SK-N-SH (cell line): ENCODE data around the gene LARGE1. TPM values are rescaled to one million over a fixed set of nuclear protein-coding genes. Genes with fewer than 3 reads are reported as not detected.

Source experiments
- CTCF ChIA-PET: fragments of 300-600, 350-600 bp; formaldehyde crosslinking; extraction: SDS; loops from one replicate; lab custom pipeline; 2021; lab: Yijun Ruan, JAX
- POLR2A ChIA-PET: fragments of 350-600 bp; sonication (Branson Sonifier 250); formaldehyde crosslinking; extraction: SDS; loops from one replicate; lab custom pipeline; 2020; ENCODE audit warnings: antibody characterized with exemption, inconsistent platforms; lab: Yijun Ruan, JAX
- DNase-seq: peaks from one replicate; pipeline ENCODE4 v3.0.0; 2012
- H2AFZ ChIP-seq: fragments of 200-600 bp; sonication (generic); 2 replicates; pipeline ENCODE4 v1.8.1; 2016; ENCODE audit warnings: antibody characterized with exemption, mild to moderate bottlenecking, low read depth
- H3F3A ChIP-seq: fragments of 200-600 bp; sonication (generic); replicated peaks from 2 replicates; pipeline ENCODE3; 2016; ENCODE audit warnings: antibody characterized with exemption, mild to moderate bottlenecking; ENCODE audit not compliant: insufficient read depth
- H3K27ac ChIP-seq, 2 experiments: fragments of 200-500 bp in 1 of 2; fragments of 200-600 bp in 1 of 2; sonication (Bioruptor generic) in 1 of 2; sonication (generic), shearing (Covaris generic) in 1 of 2; 2 replicates each; pipeline versions ENCODE4 v1.5.1 to v1.6.1; 2014 to 2016; ENCODE audit warnings: low read depth in 2 of 2, inconsistent platforms in 1 of 2, low read length in 1 of 2, mild to moderate bottlenecking in 1 of 2, mixed read lengths in 1 of 2
- H3K27me3 ChIP-seq: fragments of 200-600 bp; sonication (generic), shearing (Covaris generic); 2 replicates; pipeline ENCODE4 v1.6.1; 2016; ENCODE audit warnings: mixed run types; ENCODE audit not compliant: insufficient read depth
- H3K36me3 ChIP-seq, 2 experiments: fragments of 200-500 bp in 1 of 2; fragments of 200-600 bp in 1 of 2; sonication (Bioruptor generic) in 1 of 2; sonication (generic) in 1 of 2; replicated peaks in 1 of 2; 2 replicates each; pipeline versions ENCODE3 to v1.5.1; 2014 to 2016; ENCODE audit warnings: low read length in 1 of 2, mild to moderate bottlenecking in 1 of 2; ENCODE audit not compliant: insufficient read depth in 2 of 2, control insufficient read depth in 1 of 2
- H3K4me1 ChIP-seq, 2 experiments: fragments of 200-500 bp in 1 of 2; fragments of 200-600 bp in 1 of 2; sonication (Bioruptor generic) in 1 of 2; sonication (generic), shearing (Covaris generic) in 1 of 2; 2 replicates each; pipeline versions ENCODE4 v1.5.1 to v1.6.1; 2014 to 2016; ENCODE audit warnings: low read depth in 1 of 2, low read length in 1 of 2, mixed run types in 1 of 2; ENCODE audit not compliant: insufficient read depth in 2 of 2, control insufficient read depth in 1 of 2
- H3K4me2 ChIP-seq: fragments of 200-600 bp; sonication (generic), shearing (Covaris generic); 2 replicates; pipeline ENCODE4 v1.6.1; 2017; ENCODE audit warnings: mixed run types
- H3K4me3 ChIP-seq, 2 experiments: fragments of 200-500 bp in 1 of 2; fragments of 200-600 bp in 1 of 2; sonication (Bioruptor generic) in 1 of 2; sonication (generic), shearing (Covaris generic) in 1 of 2; 2 replicates each; pipeline versions ENCODE4 v1.5.1 to v1.8.1; 2014 to 2016; ENCODE audit warnings: low read depth in 2 of 2, inconsistent platforms in 1 of 2, low read length in 1 of 2, mild to moderate bottlenecking in 1 of 2, mixed read lengths in 1 of 2, moderate library complexity in 1 of 2
- H3K79me2 ChIP-seq: fragments of 200-600 bp; sonication (generic); 2 replicates; pipeline ENCODE4 v1.8.1; 2017; ENCODE audit warnings: mild to moderate bottlenecking; ENCODE audit not compliant: insufficient read depth
- H3K9ac ChIP-seq: fragments of 200-600 bp; sonication (generic); 2 replicates; pipeline ENCODE4 v1.6.1; 2017; ENCODE audit warnings: mixed run types
- H3K9me2 ChIP-seq: fragments of 200-600 bp; sonication (generic); 2 replicates; pipeline ENCODE4 v1.6.1; 2017; ENCODE audit warnings: mixed run types
- H3K9me3 ChIP-seq: fragments of 200-600 bp; sonication (generic); 2 replicates; pipeline ENCODE4 v1.6.1; 2017; ENCODE audit warnings: mixed run types, mild to moderate bottlenecking, moderate library complexity
- H4K20me1 ChIP-seq: fragments of 200-600 bp; sonication (generic); 2 replicates; pipeline ENCODE4 v1.6.1; 2017; ENCODE audit warnings: mild to moderate bottlenecking, mixed run types; ENCODE audit not compliant: insufficient read depth
- CTCF ChIP-seq: fragments of 200-600 bp; sonication (generic); IDR thresholded peaks from 2 replicates; pipeline ENCODE4 v1.6.1; 2017; ENCODE audit warnings: antibody characterized with exemption, mild to moderate bottlenecking, moderate library complexity
- ELF1 ChIP-seq: IDR thresholded peaks from 2 replicates; pipeline ENCODE4 v1.4.0; 2012
- EP300 ChIP-seq, 2 experiments: IDR thresholded peaks; 2 replicates each; pipeline versions ENCODE4 v1.4.0 to v1.6.1; 2012; ENCODE audit warnings: borderline replicate concordance in 1 of 2, low read depth in 1 of 2, low read length in 1 of 2
- EZH2phosphoT487 ChIP-seq: fragments of 200-600 bp; sonication (generic); IDR thresholded peaks from 2 replicates; pipeline ENCODE4 v1.6.1; 2017; ENCODE audit warnings: low read depth, mixed run types, mild to moderate bottlenecking, antibody characterized with exemption, moderate library complexity, borderline replicate concordance
- FOSL2 ChIP-seq: IDR thresholded peaks from 2 replicates; pipeline ENCODE4 v1.4.0; 2012; ENCODE audit warnings: low read depth, mild to moderate bottlenecking, moderate library complexity, borderline replicate concordance
- FOXM1 ChIP-seq: IDR thresholded peaks from 2 replicates; pipeline ENCODE4 v1.4.0; 2012; ENCODE audit warnings: low read depth, mild to moderate bottlenecking
- GABPA ChIP-seq: IDR thresholded peaks from 2 replicates; pipeline ENCODE4 v1.4.0; 2012; ENCODE audit warnings: low read depth, mild to moderate bottlenecking
- GATA2 ChIP-seq: sonication (generic); formaldehyde crosslinking; IDR thresholded peaks from 2 replicates; pipeline ENCODE4 v1.5.0; 2020; ENCODE audit warnings: mild to moderate bottlenecking, missing genetic modification reagents
- JUND ChIP-seq: IDR thresholded peaks from 2 replicates; pipeline ENCODE4 v1.4.0; 2012
- MXI1 ChIP-seq: IDR thresholded peaks from 2 replicates; pipeline ENCODE4 v1.6.1; 2012; ENCODE audit warnings: mild to moderate bottlenecking, low read depth, low read length, improper control_type of control experiment
- NFIC ChIP-seq: IDR thresholded peaks from 2 replicates; pipeline ENCODE4 v1.4.0; 2012; ENCODE audit warnings: borderline replicate concordance
- RCOR1 ChIP-seq: fragments of 150-350 bp; IDR thresholded peaks from 2 replicates; pipeline ENCODE4 v1.6.1; 2017; ENCODE audit warnings: antibody characterized with exemption, low read length
- RXRA ChIP-seq: IDR thresholded peaks from 2 replicates; pipeline ENCODE4 v1.4.0; 2012; ENCODE audit warnings: low read depth, mild to moderate bottlenecking, borderline replicate concordance
- SIN3A ChIP-seq: IDR thresholded peaks from 2 replicates; pipeline ENCODE4 v1.6.1; 2012; ENCODE audit warnings: low read depth, mild to moderate bottlenecking, low read length, moderate library complexity, borderline replicate concordance
- SMC3 ChIP-seq: IDR thresholded peaks from 2 replicates; pipeline ENCODE4 v1.6.1; 2012; ENCODE audit warnings: low read depth, low read length, improper control_type of control experiment
- TAF1 ChIP-seq: IDR thresholded peaks from 2 replicates; pipeline ENCODE4 v1.6.1; 2012; ENCODE audit warnings: low read depth, mild to moderate bottlenecking, low read length, moderate library complexity, borderline replicate concordance
- TCF12 ChIP-seq: IDR thresholded peaks from 2 replicates; pipeline ENCODE4 v1.4.0; 2012
- TEAD4 ChIP-seq: IDR thresholded peaks from 2 replicates; pipeline ENCODE4 v1.4.0; 2012; ENCODE audit warnings: mild to moderate bottlenecking, borderline replicate concordance; ENCODE audit not compliant: insufficient read depth
- YY1 ChIP-seq: IDR thresholded peaks from 2 replicates; pipeline ENCODE4 v1.4.0; 2012; ENCODE audit warnings: low read depth, mild to moderate bottlenecking
- WGBS: methylation state at CpG from one replicate; pipeline ENCODE4 v1.1.6; 2017; ENCODE audit warnings: low lambda C conversion rate; 5-methylcytosine and 5-hydroxymethylcytosine counted together
- polyA plus RNA-seq, 3 experiments: library from polyadenylated mRNA; depleted of rRNA; stranded (reverse); fragments of >200 nt; gene quantifications; 2 replicates each; pipeline ENCODE4 v1.2.3, GENCODE V29; 2012
- TF ChIP-seq, protein P1 (sequence below): IDR thresholded peaks from 2 replicates; pipeline ENCODE4 v1.4.0; 2012; ENCODE audit warnings: low read depth
- TF ChIP-seq, protein P2 (sequence below): fragments of 150-350 bp; IDR thresholded peaks from 2 replicates; pipeline ENCODE4 v1.6.1; 2017; ENCODE audit warnings: antibody characterized with exemption, low read length, low read depth, borderline replicate concordance

The LARGE1 gene
- polyA plus RNA-seq, 1 of the 3 experiments (the other 2 are of a cell fraction) = 1.1 TPM

GRCh38 chr22:33796494-33796893, 123.8 kb downstream of the LARGE1 start:
- no peaks in the 10 kb centered on the region for H3K4me1 ChIP-seq
- no peak for DNase-seq
- H3K4me3 ChIP-seq = no peak overlapping the region
- H3K79me2 ChIP-seq = no peaks in the 10 kb centered on the region
- 59% methylated on average over 5 of the region's 5 CpGs for WGBS
- no peak overlapping the region for H3K4me2 ChIP-seq
- no peak overlapping the region for H2AFZ ChIP-seq
- no peak overlapping the region for H3K27ac ChIP-seq
- TF ChIP-seq, protein P1, sequence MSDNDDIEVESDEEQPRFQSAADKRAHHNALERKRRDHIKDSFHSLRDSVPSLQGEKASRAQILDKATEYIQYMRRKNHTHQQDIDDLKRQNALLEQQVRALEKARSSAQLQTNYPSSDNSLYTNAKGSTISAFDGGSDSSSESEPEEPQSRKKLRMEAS = no peak
- TF ChIP-seq SMC3 (no peak), JUND (no peak), SIN3A (no peak)
- POLR2A ChIA-PET = no interaction called here
- H3K9me3 ChIP-seq = no peaks in the 10 kb centered on the region; the same call in 1 of the 2 replicates
- no peak overlapping the region for H3K9ac ChIP-seq
- CTCF ChIA-PET = no interaction called here
- no peaks in the 10 kb centered on the region for H3K27me3 ChIP-seq
- H3K36me3 ChIP-seq = no peaks in the 10 kb centered on the region
- H3K9me2 ChIP-seq = no peaks in the 10 kb centered on the region
- H4K20me1 ChIP-seq = no peaks in the 10 kb centered on the region
- H3F3A ChIP-seq = no peaks in the 10 kb centered on the region

- Histone ChIP-seq H3F3A (no peaks in the 10 kb centered on the region), H3K4me3 (no peak overlapping the region), H2AFZ (no peak overlapping the region), H3K27me3 (no peaks in the 10 kb centered on the region), H3K79me2 (no peaks in the 10 kb centered on the region), H3K4me1 (no peaks in the 10 kb centered on the region), H3K9me2 (no peaks in the 10 kb centered on the region), H3K27ac (no peak overlapping the region), H3K36me3 (no peaks in the 10 kb centered on the region), H3K4me2 (no peak overlapping the region), H3K9me3 (no peaks in the 10 kb centered on the region; the same call in 1 of the 2 replicates), H4K20me1 (no peaks in the 10 kb centered on the region), H3K9ac (no peak overlapping the region)
- DNase-seq = no peak
- ChIA-PET POLR2A (no interaction called here), CTCF (no interaction called here)
- no peak for TF ChIP-seq FOXM1
- TF ChIP-seq TAF1 = no peak
- no peak for TF ChIP-seq EZH2phosphoT487
- no peak for TF ChIP-seq TCF12
- TF ChIP-seq RCOR1 = no peak
- TF ChIP-seq MXI1 = no peak
- no peak for TF ChIP-seq TEAD4
- TF ChIP-seq GABPA = no peak
- no peak for TF ChIP-seq YY1
- WGBS = 67% methylated on average over 3 of the region's 3 CpGs
Measured at GRCh38 chr22:33793475-33793874, 126.8 kb downstream of the LARGE1 start.

GRCh38 chr22:33792832-33793231, 127.4 kb downstream of the LARGE1 start:
- Histone ChIP-seq H3K9me3 (no peaks in the 10 kb centered on the region; the same call in 1 of the 2 replicates), H3K9me2 (no peaks in the 10 kb centered on the region), H4K20me1 (no peaks in the 10 kb centered on the region), H3F3A (no peaks in the 10 kb centered on the region), H3K4me1 (no peaks in the 10 kb centered on the region), H3K9ac (no peak overlapping the region), H3K27me3 (no peaks in the 10 kb centered on the region), H3K27ac (no peak overlapping the region), H3K36me3 (no peaks in the 10 kb centered on the region), H3K79me2 (no peaks in the 10 kb centered on the region), H3K4me3 (no peak overlapping the region), H2AFZ (no peak overlapping the region), H3K4me2 (no peak overlapping the region)
- POLR2A ChIA-PET = no interaction called here
- 64% methylated on average over 7 of the region's 7 CpGs for WGBS
- CTCF ChIA-PET = no interaction called here
- DNase-seq = no peak
- TF ChIP-seq, protein P1 = no peak
- TF ChIP-seq RXRA (no peak), FOSL2 (no peak), TCF12 (no peak), TAF1 (no peak), ELF1 (no peak), SMC3 (no peak), RCOR1 (no peak), NFIC (no peak), TEAD4 (no peak), EP300 (IDR thresholded peaks at IDR 0.05; ENCODE audit: borderline replicate concordance in 1 of 2, low read depth in 1 of 2, low read length in 1 of 2) (no peak), CTCF (no peak), FOXM1 (no peak), GATA2 (no peak)
- TF ChIP-seq, protein P2, sequence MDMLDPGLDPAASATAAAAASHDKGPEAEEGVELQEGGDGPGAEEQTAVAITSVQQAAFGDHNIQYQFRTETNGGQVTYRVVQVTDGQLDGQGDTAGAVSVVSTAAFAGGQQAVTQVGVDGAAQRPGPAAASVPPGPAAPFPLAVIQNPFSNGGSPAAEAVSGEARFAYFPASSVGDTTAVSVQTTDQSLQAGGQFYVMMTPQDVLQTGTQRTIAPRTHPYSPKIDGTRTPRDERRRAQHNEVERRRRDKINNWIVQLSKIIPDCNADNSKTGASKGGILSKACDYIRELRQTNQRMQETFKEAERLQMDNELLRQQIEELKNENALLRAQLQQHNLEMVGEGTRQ = no peak
